HEK293T (cell line): Measurements from ENCODE around the gene RAD51B.

Experiments used
- ARNT ChIP-seq: fragments of 450-650 bp; IDR thresholded peaks from 2 replicates; pipeline ENCODE4 v1.6.1; 2017; ENCODE audit warnings: mild to moderate bottlenecking
- ELF4 ChIP-seq: fragments of 450-650 bp; IDR thresholded peaks from 2 replicates; pipeline ENCODE4 v1.6.1; 2017; ENCODE audit warnings: antibody characterized with exemption
- HDGF ChIP-seq: fragments of 450-650 bp; IDR thresholded peaks from 2 replicates; pipeline ENCODE4 v1.6.1; 2017; ENCODE audit warnings: antibody characterized with exemption, borderline replicate concordance
- L3MBTL2 ChIP-seq: fragments of 450-650 bp; conservative IDR thresholded peaks from 2 replicates; pipeline ENCODE4 v1.6.1; 2016; ENCODE audit warnings: mild to moderate bottlenecking
- SP1 ChIP-seq: fragments of 450-650 bp; IDR thresholded peaks from 2 replicates; pipeline ENCODE4 v1.6.1; 2017

GRCh38 chr14:68032154-68032553, 212.6 kb downstream of the RAD51B start:
- TF ChIP-seq ELF4 (no peak), L3MBTL2 (no peak), ARNT (no peak), SP1 (no peak), HDGF (no peak)
